Right forelimb (tissue), 1 donor: ENCODE data around the gene ARHGDIB.

Source experiments
- DNase-seq: peaks from one replicate; pipeline ENCODE4 v3.0.0-alpha.2; 2018

ARHGDIB gene

DNA sequence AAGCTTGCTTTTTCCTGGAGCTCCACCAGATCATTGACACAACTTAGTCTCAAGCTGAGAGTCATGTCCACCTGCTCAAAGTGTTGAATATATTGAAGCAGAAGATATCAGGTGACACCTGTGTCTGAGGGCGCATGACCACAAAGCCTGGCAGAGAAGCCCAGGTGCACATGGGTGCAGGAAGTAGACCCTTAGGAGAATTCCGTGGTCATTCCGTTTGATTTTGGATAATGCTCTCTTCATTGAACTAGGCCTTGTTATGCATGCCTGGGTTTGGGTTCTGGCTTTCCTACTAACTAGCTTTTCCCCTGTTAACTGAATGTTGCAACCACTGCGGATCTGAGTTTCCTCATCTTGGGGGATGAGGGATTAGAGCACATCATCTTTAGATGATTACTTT, 7.1 kb downstream of the ARHGDIB start:
- DNase-seq: no peak

GRCh38 chr12:14953752-14954151, 7.6 kb downstream of the ARHGDIB start:
- DNase-seq: no peak

DNA sequence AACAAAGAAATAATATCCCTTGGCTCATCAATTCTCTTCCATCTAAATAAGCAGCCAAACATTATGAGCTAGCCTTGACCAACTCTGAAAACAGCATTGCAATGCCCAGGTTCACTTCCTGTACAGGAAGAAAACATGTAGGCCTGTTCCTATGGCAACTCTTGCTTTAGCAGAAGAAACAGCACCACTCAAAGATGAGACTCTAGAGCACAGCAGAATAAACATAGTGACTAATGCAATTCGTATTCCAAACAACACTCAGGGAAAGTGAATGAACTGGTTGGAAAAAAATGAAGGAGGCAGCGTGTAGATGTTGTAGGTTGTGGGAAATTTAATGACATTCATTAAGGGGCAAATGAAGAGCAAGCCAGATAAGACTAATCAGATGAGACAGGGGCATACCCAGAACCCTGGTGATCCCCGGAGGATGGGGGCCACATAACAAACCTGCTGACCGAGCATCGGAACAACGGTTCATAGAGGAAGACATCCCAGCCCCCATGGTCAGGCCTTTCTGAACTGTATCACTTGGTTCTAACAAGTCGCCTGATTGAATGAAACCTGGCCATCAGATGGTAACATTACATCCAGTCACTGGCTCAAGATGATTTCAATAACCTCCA, 9.0 kb downstream of the ARHGDIB start:
- no peak for DNase-seq

DNA sequence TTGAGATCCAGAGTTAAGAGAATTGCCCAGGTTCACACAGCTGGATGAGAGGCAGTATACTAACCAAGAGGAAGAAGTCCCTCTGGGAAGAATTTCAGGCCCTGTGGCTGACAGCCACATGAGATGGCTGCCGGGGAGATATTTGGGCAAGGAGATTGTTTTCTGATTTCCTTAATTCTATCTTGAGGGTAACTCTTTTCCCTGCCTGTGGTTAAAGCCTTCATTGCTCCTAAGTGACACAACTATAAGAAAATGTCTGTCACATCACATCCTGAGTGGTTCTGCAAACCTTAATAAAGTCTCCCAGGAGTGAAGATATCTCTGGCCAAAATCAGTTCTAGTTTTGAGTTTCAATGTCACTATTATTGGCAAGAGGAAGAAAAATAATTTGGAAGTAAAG, 9.6 kb downstream of the ARHGDIB start:
- DNase-seq: no peak

GRCh38 chr12:14950982-14951746, 10.2 kb downstream of the ARHGDIB start:
- DNase-seq: no peak

GRCh38 chr12:14950421-14950820, 11.0 kb downstream of the ARHGDIB start:
- DNase-seq: no peak

- no peak for DNase-seq
These were observed 11.8 kb downstream of the ARHGDIB start for GRCh38 chr12:14949631-14950030.

- peak; percentile 49 for DNase-seq
These were observed 12.7 kb downstream of the ARHGDIB start for GRCh38 chr12:14948672-14949071.

DNA sequence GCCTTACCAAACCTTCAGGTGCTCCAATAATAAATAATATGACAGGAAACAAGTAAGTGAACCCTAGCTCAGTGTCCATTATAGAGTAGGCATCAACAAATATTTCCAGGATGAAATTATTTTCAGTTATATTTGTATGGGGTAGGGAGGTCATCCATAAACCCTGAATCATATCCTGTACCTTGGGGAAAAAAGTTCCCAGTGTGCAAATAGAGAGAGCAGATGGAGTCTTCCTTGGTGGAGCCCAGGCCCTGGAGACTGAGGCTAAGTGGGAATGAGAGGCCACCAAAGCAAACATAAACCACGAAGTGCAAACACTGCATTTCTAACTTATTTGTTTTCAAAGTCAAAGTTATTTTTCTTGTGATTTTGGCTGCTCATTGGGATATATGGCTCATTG, 14.5 kb downstream of the ARHGDIB start:
- no peak for DNase-seq

DNA sequence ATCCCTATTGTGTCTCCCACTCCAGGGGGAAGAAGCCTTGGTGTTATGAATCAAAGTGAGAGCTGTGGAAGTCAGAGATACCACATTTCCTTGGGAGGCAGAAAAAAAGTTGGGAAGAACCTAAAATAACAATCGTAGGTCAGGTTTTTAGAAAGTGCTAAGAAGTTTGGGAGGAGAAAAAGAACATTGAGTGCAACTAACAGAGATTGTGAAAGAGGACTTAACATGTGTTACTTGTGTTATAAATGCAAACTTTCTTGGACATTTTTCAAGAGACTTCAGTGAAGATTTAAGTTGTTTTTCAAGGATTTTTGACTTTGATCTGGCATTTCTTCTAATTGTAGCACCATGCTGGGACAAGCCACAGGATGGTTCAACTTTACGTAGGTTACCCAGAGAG, 15.2 kb downstream of the ARHGDIB start:
- DNase-seq: no peak

- DNase-seq: no peak
These were observed 19.0 kb downstream of the ARHGDIB start for GRCh38 chr12:14942196-14942931.

GRCh38 chr12:14941369-14941768, 20.0 kb downstream of the ARHGDIB start:
- no peak for DNase-seq

DNA sequence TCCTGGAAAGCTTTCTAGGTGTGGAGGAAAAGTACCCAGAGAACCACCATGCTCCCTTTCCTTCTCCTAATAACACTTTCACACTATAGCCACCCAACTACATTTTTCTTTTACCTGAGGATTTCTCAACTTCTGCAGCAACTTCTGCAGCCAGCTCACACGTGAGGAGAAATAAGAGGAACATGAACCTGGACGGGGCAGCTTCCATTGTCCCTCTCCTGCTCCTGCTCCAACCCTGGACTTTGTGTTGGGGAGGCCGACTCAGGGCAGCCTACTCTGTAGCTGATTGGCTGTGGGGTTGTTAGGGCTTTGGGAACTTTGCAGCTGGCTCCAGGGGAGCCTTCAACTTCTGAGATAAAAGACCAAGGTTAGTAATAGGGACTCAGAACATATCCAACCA, 23.1 kb downstream of the ARHGDIB start, which contains the start of gene ERP27:
Gene ERP27, minus strand, starts transcription at position 237 of the 400 bp plus-strand sequence. Its CDS starts 29 bp downstream, at position 208.
- DNase-seq: no peak

- no peak for DNase-seq
These were observed 23.7 kb downstream of the ARHGDIB start for GRCh38 chr12:14937689-14938088.

DNA sequence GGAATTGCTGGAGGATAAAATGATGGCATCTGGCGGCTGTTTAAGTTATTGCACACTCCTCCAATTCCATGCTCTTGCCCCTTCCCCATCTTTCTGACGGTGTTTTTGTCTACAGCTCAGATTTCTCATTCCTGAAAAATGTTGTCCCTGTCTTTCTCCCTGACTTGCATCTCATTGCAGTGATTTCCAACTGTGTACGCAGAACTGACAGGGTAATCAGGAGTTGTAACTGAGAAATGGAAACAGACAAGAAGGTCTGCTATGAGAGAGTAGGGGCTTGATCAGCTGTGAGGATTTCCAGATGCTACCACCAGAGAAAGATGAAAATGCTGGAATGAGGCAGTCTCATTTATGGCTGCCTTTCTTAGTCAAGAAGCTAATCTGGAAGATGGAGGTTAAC, 24.4 kb downstream of the ARHGDIB start:
- DNase-seq: no peak

DNA sequence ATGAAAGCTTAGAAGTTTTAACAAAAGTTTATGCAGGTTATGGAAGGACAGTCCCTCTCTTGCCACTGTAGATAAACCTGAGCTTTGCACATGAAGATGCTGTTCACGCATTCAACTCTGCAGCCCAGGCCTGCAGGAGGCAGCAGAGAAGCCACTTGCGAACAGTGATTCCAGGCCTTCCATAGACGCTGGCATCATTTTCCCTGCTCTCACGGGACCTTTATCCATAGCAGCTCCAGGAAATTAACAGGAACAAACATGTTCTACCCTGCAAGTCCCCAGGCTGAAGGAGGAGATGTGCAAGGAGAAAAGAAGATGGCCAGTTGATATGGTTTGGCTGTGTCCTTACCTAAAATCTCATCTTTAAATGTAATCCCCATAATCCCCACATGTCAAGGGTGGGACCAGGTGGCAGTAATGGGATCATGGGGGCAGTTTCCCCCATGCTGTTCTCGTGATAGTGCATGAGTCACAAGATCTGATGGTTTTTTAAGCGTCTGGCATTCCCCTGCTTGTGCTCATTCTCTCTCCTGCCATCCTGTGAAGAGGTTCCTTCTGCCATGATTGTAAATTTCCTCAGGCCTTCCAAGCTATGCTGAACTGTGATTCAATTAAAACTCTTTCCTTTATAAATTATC, 25.1 kb downstream of the ARHGDIB start:
- DNase-seq: no peak

DNA sequence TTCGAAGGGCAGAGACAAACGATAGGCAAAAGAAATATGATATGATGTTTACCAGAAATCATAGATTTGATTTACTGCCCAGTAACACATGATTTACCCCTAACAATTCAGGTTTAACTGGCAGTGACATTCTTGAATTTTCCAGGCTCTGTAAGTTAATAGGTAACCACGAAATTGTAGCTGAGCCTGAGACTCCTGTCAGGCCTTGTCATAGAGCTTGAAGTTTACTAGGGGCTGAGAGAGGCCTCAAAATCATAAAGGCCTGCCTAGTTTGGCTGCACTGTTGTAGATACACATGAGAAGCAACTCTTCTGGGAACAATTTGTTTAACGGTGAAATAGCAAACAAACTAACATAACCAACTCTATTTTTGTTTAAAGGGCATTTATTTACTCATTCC, 26.4 kb downstream of the ARHGDIB start:
- no peak for DNase-seq

DNA sequence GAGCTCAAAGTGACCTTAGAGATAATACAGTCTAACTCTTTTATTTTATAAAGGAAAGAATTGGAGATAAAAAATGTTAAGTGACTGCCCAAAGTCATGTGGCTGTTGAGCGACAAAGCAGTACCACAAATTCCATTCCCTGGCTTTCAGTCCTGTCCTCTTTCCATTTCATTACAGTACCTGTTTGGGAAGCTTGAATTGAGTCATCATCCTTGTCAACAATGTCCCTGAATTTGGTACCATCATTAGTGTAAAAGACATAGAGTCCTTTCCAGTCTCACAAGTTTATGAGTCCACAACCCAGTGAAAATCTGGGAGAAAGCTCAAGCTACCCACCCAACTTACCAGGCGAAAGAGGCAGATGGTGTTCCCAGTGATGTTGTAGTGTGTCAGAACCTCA, 26.9 kb downstream of the ARHGDIB start:
- DNase-seq: no peak

DNA sequence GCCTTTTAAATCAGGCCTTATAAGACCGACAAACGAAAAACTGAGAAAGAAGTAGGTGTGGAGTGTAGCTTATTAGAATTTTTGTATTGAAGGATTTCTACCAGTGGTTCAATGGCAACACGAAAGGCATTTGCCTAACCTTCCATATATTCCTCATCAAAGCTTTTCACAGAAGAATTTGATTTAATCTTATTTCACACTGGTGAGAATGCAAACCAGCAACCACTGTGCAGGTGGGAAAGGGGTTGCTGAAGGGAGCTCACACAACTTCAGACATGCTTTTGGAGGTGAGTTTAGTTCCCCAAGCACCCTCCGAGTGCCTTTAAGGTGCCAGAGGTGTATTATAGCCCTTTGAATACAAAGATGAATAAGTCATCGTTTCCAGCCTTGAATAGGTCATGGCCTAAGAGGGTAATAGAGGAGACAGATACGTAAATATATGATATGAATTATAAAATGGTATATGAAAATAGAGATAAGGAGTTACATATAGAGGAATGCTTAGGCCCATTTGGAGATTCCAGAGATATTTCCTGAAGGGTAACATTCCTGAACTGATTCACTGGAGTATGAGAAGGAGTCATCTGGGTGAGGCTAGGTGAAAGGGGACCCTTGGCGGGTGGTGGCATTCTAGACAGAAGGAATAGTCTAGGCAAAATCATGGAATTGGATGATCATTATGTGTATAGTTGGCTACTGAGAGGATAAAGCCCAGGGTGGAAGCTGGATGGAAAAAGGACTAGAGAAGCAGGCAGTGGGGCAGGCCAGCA, 29.4 kb downstream of the ARHGDIB start:
- DNase-seq: no peak

GRCh38 chr12:14931359-14931758, 30.0 kb downstream of the ARHGDIB start:
- DNase-seq: no peak

DNA sequence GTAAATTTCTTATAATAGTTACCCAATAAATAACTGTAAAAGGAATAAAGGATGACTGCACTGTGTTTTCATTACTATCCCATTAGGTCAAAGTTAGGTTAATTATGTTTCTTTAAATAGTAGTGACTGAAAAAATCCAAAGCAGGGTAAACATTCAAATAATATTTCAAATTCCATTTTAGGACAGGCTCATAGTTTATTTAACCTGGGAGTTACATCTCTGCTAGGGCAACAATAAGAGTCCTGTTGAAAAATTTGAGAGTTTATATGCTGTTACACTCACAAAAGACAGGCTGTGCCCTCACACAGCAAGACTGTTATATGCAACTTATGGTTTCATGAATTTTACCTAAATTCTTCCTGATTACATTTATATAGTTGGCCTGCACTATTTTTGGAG, 31.1 kb downstream of the ARHGDIB start:
- no peak for DNase-seq

DNA sequence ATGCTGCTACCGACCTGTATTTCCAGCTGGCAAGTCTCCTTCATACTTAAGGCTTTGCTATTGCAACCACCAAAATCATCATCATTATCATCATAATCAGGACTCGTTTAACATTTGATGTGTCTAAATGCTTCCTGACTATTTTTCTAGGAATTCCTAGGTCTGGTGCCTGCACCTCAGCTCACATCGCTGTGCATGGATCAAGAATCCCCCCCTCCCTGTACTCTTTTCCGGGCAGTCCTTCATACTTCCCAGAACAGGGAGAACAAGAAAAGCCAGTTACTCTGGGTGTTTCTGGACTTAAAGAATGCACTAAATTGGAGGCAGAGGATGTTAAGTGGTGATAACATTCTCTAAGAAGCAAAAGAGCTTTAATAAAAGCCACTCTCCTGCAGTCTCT, 32.5 kb downstream of the ARHGDIB start:
- DNase-seq: peak; percentile 71

DNA sequence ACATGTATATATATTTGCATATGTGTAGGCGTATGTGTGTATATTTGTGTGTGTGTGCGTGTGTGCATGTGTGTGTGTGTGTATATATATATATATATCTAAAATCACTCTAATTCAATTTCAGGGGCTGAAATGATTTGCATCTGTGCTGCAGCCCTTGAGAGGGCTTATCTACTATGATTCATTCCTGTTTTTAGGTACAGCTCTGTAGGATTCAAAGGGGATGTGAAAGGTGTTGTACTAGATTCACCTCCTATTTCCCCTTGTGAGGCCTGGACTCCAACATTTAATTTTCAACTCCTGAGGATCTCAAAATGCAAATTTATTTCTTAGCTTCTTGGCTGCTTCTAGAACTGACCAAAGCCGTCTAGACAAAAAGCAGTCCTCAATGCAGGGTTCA, 34.1 kb downstream of the ARHGDIB start:
- no peak for DNase-seq
